Activated naive CD4-positive, alpha-beta T cell treated with Interleukin-2 at 50 U/mL for 16 hours (primary cell): ENCODE data around the gene RPS29.

Source experiments
- DNase-seq: peaks from one replicate; pipeline ENCODE4 v3.0.0-alpha.2; 2020

The RPS29 gene

DNA sequence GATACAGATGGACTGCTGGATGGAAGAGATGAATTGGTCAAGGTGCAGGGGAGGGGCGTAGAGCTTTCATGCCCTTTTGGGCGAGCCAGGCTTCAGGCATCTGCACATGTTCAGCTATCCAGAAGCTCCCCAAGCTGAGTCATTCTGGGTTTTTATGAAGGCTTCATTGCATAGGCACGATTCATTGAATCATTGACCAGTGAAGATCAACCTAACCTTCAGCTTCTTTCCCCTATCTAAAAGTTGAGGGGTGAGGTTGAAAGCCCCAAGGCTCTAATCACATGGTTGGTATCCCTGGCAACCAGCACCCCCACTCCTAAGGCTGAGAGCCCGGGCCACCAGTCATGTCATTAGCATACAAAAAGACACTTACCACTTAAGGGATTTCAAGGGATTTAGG, 36.3 kb downstream of the RPS29 start:
- no peak for DNase-seq

DNA sequence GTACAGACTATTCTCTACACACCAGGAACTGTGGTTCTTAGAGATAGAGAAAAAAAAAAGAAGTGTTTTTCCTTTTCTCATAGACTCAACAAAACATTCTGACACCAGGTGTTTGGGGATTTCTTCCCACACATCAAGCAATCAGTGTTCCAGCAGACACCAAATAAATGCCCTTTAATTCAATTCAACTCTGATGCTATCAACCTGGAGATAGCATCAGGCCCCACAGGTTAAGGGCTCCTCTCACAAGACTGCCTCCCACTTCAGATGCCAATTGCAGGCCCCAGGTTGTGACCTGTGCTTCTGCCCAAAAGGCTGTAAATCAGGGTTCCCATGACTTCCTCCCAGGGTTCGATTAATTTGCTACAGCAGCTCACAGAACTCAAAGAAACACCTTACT, 36.7 kb downstream of the RPS29 start:
- DNase-seq = no peak

DNA sequence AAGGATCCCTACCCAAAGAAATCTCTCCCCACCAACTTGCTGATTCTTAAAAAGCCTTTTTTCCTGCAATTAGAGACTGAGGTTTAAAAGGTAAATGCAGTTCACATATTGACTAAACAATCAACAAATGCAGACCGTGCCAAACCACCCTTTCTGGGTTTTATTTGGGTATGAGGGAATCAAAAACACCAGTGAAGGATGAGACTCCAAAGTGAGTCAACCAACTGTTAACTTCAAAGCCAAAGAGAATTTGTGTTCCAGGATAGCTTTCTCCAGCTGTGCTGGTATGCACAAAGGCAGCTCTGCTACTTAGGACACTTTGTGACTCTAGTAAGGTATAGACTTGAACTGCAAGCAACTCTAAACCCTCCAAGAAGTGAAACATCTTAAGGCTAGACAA, 39.4 kb downstream of the RPS29 start:
- DNase-seq = no peak

DNA sequence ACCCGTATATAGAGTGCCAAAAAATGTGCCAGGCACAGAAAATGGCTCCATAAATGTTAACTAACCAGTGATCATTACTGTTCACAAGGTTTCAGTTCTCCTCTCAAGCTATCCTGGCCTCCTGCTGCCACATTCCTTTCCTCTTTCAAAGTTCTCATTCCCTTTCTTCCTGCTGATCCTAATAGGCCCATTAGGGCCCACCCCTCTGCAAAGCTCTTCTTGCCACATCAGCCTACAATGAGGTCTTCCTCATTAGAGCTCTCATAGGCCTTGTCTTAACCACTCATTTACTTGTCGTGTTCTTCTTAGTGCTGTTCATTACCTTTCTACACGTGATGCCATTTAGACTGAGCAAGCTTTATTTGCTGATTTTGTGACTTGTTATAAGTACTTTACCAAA, 40.5 kb downstream of the RPS29 start:
- DNase-seq = no peak

DNA sequence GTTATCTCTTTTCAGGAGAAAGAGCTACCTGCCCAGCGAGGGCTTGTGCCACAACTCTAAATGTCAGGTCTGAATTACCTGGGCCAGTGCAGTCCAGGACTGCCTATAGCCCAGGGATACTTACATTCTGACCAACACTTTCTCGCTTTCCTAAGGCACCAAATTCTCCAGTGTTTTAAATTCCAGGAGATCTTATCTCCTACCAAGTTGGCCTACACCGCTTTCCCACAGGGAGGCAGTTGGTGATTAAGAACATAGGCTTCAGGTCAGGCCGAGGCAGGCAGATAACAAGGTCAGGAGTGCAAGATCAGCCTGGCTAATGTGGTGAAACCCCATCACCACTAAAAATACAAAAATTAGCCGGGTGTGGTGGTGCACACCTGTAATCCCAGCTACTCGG, 41.1 kb downstream of the RPS29 start:
- no peak for DNase-seq

GRCh38 chr14:49541049-49541448, 45.1 kb downstream of the RPS29 start:
- no peak for DNase-seq

GRCh38 chr14:49538852-49539251, 47.3 kb downstream of the RPS29 start:
- DNase-seq = no peak
